Activated gamma-delta T cell treated with anti-CD3 and anti-CD28 coated beads, Interleukin-2, amount 50 U/mL, for 16 hours (primary cell): ENCODE results near the gene ZMIZ1.
A peak's percentile ranks its signal among the peaks of the same experiment; 100 is the strongest.

Experiments
- DNase-seq: peaks from one replicate; pipeline ENCODE4 v3.0.0-alpha.2; 2020; ENCODE audit warnings: low read depth

ZMIZ1 gene

GRCh38 chr10:79139124-79139835 is 70.5 kb downstream of the ZMIZ1 start:
- DNase-seq: no peak

- no peak for DNase-seq
These were observed 71.5 kb downstream of the ZMIZ1 start for GRCh38 chr10:79140085-79140793.

- DNase-seq: no peak
These were observed 72.1 kb downstream of the ZMIZ1 start for GRCh38 chr10:79140855-79141254.

GRCh38 chr10:79142064-79142491 is 73.3 kb downstream of the ZMIZ1 start:
- DNase-seq: no peak

GRCh38 chr10:79142522-79143309 is 74.0 kb downstream of the ZMIZ1 start:
- no peak for DNase-seq

- DNase-seq: no peak
These were observed 75.1 kb downstream of the ZMIZ1 start for GRCh38 chr10:79143879-79144278.

- DNase-seq: no peak
These were observed 75.8 kb downstream of the ZMIZ1 start for GRCh38 chr10:79144351-79145173.

GRCh38 chr10:79145174-79145483 is 76.4 kb downstream of the ZMIZ1 start:
- DNase-seq: no peak

GRCh38 chr10:79145517-79146470 is 77.0 kb downstream of the ZMIZ1 start:
- DNase-seq: no peak

- no peak for DNase-seq
These were observed 77.9 kb downstream of the ZMIZ1 start for GRCh38 chr10:79146611-79147130.

- no peak for DNase-seq
These were observed 78.5 kb downstream of the ZMIZ1 start for GRCh38 chr10:79147306-79147705.

GRCh38 chr10:79147796-79148451 is 79.2 kb downstream of the ZMIZ1 start:
- no peak for DNase-seq

- DNase-seq: no peak
These were observed 79.9 kb downstream of the ZMIZ1 start for GRCh38 chr10:79148452-79149344.

- DNase-seq: no peak
These were observed 80.5 kb downstream of the ZMIZ1 start for GRCh38 chr10:79149345-79149661.

- DNase-seq: peak; percentile 17
These were observed 81.1 kb downstream of the ZMIZ1 start for GRCh38 chr10:79149662-79150443.

- DNase-seq: no peak
These were observed 81.6 kb downstream of the ZMIZ1 start for GRCh38 chr10:79150444-79150754.

GRCh38 chr10:79152423-79152817 is 83.7 kb downstream of the ZMIZ1 start:
- no peak for DNase-seq

GRCh38 chr10:79153745-79154144 is 85.0 kb downstream of the ZMIZ1 start:
- no peak for DNase-seq
